ENCODE measurements around the gene GPX8. TPM values are rescaled to one million over a fixed set of nuclear protein-coding genes. Genes with fewer than 3 reads are reported as not detected.

GPX8 gene
- total and polyA plus RNA-seq, 2 donors from 2014 or later, result 13.5 to 29.7 TPM

GRCh38 chr5:55149308-55149795 is 10.6 kb upstream of the GPX8 start:
- intact Hi-C loops (cut with DNase I), result no loop called here
- no peak for DNase-seq
- H3K27ac ChIP-seq (ENCODE audit: low read depth in 2 of 2, low read length in 2 of 2), result no peak overlapping the region
- H3K4me1 ChIP-seq (ENCODE audit: control insufficient read depth in 2 of 3, insufficient read depth in 2 of 3, low read depth in 1 of 3, low read length in 3 of 3), result peaks cover 0 to 4% (median 0%) of the 10 kb centered on the region in 3 donors
- H3K9me3 ChIP-seq (ENCODE audit: control insufficient read depth in 2 of 3, insufficient read depth in 1 of 3, low read length in 3 of 3), result no peaks in the 10 kb centered on the region
- no peak overlapping the region for H3K9ac ChIP-seq (ENCODE audit: low read length in 3 of 3)
- H3K27me3 ChIP-seq (ENCODE audit: control insufficient read depth, insufficient read depth, low read length), result no peaks in the 10 kb centered on the region
- H3K4me3 ChIP-seq (ENCODE audit: low read length in 3 of 3), result no peak overlapping the region
- FAIRE-seq, result no peak
- TF ChIP-seq CTCF (IDR thresholded peaks at IDR 0.05; ENCODE audit: borderline replicate concordance, extremely low read depth, insufficient read depth), result no peak
- H3K36me3 ChIP-seq (ENCODE audit: control insufficient read depth in 2 of 3, insufficient read depth in 3 of 3, low read length in 3 of 3), result no peaks in the 10 kb centered on the region

- Histone ChIP-seq H3K27me3 (ENCODE audit: control insufficient read depth, insufficient read depth, low read length) (no peaks in the 10 kb centered on the region), H3K9me3 (ENCODE audit: control insufficient read depth in 2 of 3, insufficient read depth in 1 of 3, low read length in 3 of 3) (no peaks in the 10 kb centered on the region), H3K4me3 (ENCODE audit: low read length in 3 of 3) (no peak overlapping the region), H3K4me1 (ENCODE audit: control insufficient read depth in 2 of 3, insufficient read depth in 2 of 3, low read depth in 1 of 3, low read length in 3 of 3) (no peaks in the 10 kb centered on the region), H3K36me3 (ENCODE audit: control insufficient read depth in 2 of 3, insufficient read depth in 3 of 3, low read length in 3 of 3) (no peaks in the 10 kb centered on the region), H3K9ac (ENCODE audit: low read length in 3 of 3) (no peak overlapping the region), H3K27ac (ENCODE audit: low read depth in 2 of 2, low read length in 2 of 2) (no peak overlapping the region)
- intact Hi-C loops (cut with DNase I), result loop anchor here (10.0 kb wide), 1 partner anchor 247 kb away; no protein-coding TSS in a partner anchor
- DNase-seq (no peak), FAIRE-seq (no peak)
- no peak for TF ChIP-seq CTCF (IDR thresholded peaks at IDR 0.05; ENCODE audit: borderline replicate concordance, extremely low read depth, insufficient read depth)
Measured at GRCh38 chr5:55151923-55152842, 7.8 kb upstream of the GPX8 start.

GRCh38 chr5:55154873-55155272 is 5.1 kb upstream of the GPX8 start:
- Histone ChIP-seq H3K27ac (ENCODE audit: low read depth in 2 of 2, low read length in 2 of 2) (no peak overlapping the region), H3K9me3 (ENCODE audit: control insufficient read depth in 2 of 3, insufficient read depth in 1 of 3, low read length in 3 of 3) (no peaks in the 10 kb centered on the region), H3K4me3 (ENCODE audit: low read length in 3 of 3) (no peak overlapping the region), H3K4me1 (ENCODE audit: control insufficient read depth in 2 of 3, insufficient read depth in 2 of 3, low read depth in 1 of 3, low read length in 3 of 3) (no peaks in the 10 kb centered on the region), H3K9ac (ENCODE audit: low read length in 3 of 3) (no peak overlapping the region), H3K27me3 (ENCODE audit: control insufficient read depth, insufficient read depth, low read length) (no peaks in the 10 kb centered on the region), H3K36me3 (ENCODE audit: control insufficient read depth in 2 of 3, insufficient read depth in 3 of 3, low read length in 3 of 3) (no peaks in the 10 kb centered on the region)
- intact Hi-C loops (cut with DNase I), result loop anchor here (10.0 kb wide), 1 partner anchor 250 kb away; no protein-coding TSS in a partner anchor
- FAIRE-seq (no peak), DNase-seq (no peak)
- no peak for TF ChIP-seq CTCF (IDR thresholded peaks at IDR 0.05; ENCODE audit: borderline replicate concordance, extremely low read depth, insufficient read depth)

Data from kidney (tissue), 14 donors.